OCI-LY1 (cell line): ENCODE measurements around the gene DPH6.

Experiments used
- EZH2 ChIP-seq: fragments of 200-600 bp; sonication (generic), shearing (Covaris generic); IDR thresholded peaks from 2 replicates; pipeline ENCODE4 v1.8.0; 2017; ENCODE audit warnings: borderline replicate concordance, mixed run types, mild to moderate bottlenecking, antibody characterized with exemption, low read length, moderate library complexity, mixed read lengths
- TF ChIP-seq, protein P1 (sequence below): fragments of 200-600 bp; sonication (generic), shearing (Covaris generic); IDR thresholded peaks from 2 replicates; pipeline ENCODE4 v1.5.1; 2017; ENCODE audit warnings: mild to moderate bottlenecking, antibody characterized with exemption, low read length, moderate library complexity, mixed read lengths

DNA sequence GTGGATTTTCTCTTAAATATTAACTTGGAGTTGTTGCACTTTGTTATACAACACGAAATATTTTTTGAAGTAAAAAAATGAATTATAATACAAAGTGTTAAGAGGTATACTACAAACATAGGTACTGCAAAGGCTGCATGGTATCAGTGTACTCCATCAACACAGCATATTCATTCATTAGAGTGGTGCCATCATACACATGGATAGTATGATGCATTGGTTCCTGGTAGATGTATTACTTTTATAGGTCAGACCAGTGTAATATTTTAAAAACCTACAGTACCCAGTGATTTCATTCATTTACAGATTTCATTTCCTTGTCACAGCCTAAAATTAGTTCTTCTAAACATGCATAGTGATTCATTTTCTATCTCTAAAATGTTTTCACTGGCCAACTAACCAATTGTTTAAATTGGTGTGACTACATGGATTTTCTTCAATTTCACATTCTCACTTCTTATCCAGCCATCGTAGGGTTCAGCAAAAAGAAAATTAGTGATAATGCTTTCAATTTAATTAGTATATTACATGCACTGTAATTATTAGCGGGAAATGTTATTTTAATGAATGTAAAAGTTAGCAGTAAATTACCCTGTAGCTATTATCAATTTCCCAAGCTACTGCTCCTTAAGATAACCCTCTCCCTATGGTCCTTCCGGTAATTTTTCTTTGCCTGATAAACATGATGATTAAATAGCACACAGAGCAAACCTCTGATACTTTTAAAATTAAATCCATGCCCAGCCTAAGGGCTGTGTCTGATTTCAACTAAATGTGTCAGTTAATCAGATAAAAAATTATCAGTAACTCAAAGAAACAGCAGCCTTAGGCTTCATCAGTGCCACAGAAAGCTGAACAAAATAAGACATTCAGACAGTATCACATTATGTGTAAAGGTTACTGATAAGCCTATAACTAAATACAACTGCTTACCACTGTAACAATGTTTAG is 68.4 kb downstream of the DPH6 start:
- TF ChIP-seq, protein P1, sequence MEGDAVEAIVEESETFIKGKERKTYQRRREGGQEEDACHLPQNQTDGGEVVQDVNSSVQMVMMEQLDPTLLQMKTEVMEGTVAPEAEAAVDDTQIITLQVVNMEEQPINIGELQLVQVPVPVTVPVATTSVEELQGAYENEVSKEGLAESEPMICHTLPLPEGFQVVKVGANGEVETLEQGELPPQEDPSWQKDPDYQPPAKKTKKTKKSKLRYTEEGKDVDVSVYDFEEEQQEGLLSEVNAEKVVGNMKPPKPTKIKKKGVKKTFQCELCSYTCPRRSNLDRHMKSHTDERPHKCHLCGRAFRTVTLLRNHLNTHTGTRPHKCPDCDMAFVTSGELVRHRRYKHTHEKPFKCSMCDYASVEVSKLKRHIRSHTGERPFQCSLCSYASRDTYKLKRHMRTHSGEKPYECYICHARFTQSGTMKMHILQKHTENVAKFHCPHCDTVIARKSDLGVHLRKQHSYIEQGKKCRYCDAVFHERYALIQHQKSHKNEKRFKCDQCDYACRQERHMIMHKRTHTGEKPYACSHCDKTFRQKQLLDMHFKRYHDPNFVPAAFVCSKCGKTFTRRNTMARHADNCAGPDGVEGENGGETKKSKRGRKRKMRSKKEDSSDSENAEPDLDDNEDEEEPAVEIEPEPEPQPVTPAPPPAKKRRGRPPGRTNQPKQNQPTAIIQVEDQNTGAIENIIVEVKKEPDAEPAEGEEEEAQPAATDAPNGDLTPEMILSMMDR = no peak
- TF ChIP-seq EZH2 = no peak
